DMS53 treated with DMSO at 0.1 percent for 48 hours (cell line): ENCODE measurements around the gene SLC35B1.

ENCODE experiments used
- DNase-seq: peaks from one replicate; lab custom pipeline; 2025; ENCODE audit not compliant: unreplicated experiment; lab: John Stamatoyannopoulos, UW

Gene SLC35B1

DNA sequence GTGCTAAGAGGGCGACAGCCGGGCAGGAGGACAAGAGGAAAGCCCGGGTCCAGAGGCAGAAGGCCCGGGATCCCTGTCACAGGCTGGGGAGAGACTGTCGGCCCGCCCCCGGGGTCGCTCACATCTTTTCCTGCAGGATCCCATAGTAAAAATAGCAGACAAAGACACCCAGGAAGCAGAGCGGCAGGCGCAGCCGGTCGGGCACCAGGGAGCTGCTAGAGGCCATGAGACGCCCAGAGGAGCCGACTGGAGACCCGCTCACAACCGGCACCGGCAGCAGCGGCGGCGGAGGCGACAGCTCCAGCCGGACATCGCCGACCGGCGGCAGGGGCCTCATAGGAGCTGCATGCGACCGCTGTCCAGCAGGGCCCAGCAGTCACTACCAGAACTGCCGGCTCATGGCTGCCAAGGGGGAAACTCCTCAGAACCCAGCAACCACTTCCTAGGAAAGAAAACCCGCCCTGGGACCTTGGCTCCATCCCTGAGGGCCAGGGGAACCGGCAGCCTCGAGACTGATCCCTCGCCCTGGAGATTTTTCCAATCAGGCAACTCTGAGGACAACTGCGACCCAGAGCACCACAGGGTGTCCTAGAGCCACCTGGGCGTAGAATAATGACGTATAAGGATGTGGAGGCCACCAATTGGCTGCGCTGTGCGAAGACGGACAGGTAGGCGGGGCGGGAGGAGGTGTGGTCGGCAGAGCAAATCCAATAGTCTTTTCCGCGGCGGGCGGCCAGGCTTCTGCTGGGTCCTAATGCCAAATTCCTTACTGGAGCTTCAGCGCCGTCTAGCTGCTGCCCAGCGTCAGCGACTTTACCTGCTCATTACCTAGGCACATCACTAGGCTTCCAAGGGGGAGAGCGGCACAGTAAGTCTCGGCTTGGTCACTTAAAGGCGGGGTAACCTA lies at the start of gene SLC35B1:
Gene SLC35B1, minus strand, starts transcription at position 357 of the 907 bp plus-strand sequence. Its CDS starts 131 bp downstream, at position 226.
- DNase-seq, result peak; percentile 99

DNA sequence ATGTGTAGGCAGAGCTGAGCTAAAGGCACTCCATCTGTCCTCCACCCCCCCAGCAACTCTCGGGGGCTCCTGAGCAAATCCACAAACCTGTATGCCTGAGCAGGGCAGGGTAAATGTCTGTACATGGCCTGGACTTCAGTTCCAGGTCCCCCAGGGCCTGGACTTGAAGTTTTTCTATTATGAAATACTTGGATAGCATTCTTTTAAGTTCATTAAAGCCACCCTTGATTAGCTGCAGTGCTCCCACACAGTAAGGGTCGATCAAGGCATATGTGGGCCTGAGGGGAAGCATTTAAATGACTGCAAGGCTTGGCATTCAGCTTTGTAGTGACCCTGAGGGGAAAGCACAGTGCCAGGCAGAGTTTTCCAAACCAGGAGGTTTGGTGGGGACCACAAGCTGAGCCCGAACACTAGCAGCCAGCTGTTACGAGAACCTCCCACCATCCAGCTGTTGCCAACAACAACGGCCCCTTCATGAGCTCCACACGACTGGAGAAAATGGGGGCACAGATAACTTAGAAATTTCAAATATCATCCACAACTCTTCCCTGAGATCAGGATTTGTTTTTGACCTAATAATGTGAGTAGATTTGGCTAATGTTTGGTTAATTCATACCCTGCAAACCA lies 49.5 kb upstream of the SLC35B1 start:
- no peak for DNase-seq

DNA sequence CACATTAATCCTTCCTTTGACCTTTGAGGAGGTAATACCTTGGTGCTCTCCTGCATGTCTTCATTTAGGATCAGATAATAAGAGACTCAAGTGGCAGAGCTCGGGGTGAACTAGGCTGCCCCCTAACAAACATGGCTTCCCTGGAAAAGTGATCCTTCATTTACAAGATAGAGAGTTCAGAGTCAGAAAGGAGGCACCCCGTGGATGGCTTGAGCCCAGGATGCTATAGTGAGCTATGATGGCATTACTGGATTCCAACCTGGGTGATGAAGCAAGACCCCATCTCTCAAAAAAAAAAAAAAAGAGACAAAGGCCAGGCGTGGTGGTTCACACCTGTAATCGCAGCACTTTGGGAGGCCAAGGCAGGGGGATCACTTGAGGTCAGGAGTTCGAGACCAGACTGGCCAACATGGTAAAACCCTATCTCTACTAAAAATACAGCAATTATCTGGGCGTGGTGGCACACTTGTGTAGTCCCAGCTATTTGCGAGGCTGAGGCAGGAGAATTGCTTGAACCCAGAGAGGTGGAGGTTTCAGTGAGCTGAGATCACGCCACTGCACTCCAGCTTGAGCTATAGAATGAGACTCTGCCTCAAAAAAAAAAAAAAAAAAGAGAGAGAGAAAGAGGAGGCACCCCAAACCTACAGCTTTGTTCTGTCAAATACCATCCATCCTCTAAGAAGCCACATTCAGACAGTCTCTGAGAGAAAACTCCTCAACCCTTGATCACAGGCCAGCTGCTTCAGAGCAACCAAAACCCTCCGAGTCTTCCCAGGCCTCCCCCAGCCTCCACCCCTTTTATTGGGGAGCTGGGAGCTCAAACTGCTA lies 48.8 kb upstream of the SLC35B1 start:
- no peak for DNase-seq

- no peak for DNase-seq
Measured at GRCh38 chr17:49755663-49756283, 48.0 kb upstream of the SLC35B1 start.

- DNase-seq, result no peak
Measured at GRCh38 chr17:49753959-49754391, 46.2 kb upstream of the SLC35B1 start.

- no peak for DNase-seq
Measured at GRCh38 chr17:49752508-49752907, 44.7 kb upstream of the SLC35B1 start.

- DNase-seq, result no peak
Measured at GRCh38 chr17:49749730-49750129, 42.0 kb upstream of the SLC35B1 start.

DNA sequence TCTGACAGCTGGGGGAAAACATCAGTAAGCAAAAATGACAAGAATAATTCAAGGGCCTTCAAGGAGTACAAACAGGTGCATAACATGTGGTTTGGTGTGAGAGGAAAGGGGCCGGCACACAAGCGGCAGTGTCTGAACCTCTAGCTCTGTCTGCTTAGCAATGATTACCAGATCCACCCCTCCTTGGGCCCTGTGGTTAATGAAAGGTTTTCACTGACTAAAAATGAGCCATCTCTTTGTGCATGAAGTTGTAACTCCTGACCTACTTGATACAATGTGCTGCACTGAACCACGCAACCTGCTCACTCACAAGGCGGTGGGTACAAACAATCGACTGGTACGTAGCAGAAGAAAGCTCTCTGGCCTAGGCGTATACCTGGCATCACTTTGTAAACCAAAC lies 41.0 kb upstream of the SLC35B1 start:
- no peak for DNase-seq

- no peak for DNase-seq
Measured at GRCh38 chr17:49748223-49748622, 40.5 kb upstream of the SLC35B1 start.

- DNase-seq, result no peak
Measured at GRCh38 chr17:49747632-49748031, 39.9 kb upstream of the SLC35B1 start.

DNA sequence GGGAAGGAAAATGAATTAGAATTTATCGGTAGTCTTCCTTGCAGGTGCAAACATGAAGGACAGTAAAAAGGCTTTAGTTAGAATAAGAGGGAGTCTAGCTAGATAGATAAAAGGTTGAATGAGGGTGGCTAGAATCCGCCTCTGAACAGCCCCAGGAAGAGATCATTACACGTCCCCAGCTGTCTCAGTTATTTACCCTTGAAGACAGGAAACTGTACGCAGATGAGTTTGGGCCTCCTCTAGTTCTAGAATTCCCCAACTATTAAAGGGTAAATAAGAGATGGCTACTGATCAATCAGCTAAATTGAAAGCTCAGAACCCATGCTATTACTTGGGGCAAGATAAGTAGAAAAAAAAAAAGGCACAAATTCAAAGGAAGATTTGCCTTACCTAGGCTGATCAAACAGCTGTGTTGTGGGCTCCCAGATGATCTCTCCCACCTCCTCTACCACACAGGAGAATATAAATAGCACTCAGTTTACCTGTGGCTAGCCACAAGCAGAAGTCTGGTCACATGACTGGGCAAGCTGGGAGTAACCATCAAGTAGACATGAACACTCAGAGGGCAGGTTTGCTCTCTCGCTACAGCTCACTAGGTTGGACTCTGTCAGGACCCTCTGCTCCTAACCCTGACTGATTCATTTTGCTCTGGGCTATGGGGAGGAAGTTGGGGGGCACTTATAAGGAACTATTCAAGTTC lies 39.2 kb upstream of the SLC35B1 start:
- DNase-seq, result no peak

DNA sequence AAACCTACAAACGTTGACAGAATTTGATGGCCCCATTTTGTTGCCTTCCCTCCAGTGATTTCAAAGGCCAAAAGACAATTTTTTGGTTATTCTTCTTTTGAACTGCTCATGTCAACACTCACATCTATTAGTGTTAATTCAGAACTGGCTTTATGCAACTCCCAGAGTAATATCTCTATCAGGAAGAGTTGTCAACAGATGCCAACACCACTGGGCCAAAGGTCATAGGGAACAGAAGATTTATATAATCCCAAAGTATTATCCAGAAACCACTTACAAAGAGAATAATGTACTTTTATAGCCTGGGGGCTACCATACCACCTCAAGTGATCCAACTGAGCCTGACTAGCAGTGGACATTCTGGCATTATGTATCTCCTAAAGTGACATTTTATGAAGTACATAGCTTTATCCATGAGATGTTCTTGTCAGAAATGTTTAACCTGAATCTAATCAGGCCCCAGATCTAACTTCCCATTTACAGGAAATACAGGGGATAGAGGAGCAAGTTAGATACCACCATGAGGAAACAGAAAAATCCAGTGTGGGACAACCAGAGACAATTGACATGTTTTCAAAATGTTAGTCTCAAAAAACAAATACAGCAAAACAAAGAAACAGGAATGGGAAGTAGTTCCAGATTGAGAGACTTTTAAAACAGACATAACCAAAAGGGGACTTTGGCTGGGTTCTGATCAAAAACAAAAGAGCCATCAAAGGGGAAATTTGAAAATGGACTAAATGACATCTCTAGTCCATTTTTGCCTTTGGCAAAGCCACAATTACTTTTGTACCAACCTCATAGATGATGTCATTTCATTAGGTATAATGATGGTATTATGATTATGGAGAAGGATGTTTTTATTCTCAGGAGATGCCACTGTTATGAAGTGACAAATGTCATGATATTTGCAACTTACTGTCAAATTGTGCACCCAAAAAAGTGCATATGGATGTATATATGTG lies 37.7 kb upstream of the SLC35B1 start:
- no peak for DNase-seq

DNA sequence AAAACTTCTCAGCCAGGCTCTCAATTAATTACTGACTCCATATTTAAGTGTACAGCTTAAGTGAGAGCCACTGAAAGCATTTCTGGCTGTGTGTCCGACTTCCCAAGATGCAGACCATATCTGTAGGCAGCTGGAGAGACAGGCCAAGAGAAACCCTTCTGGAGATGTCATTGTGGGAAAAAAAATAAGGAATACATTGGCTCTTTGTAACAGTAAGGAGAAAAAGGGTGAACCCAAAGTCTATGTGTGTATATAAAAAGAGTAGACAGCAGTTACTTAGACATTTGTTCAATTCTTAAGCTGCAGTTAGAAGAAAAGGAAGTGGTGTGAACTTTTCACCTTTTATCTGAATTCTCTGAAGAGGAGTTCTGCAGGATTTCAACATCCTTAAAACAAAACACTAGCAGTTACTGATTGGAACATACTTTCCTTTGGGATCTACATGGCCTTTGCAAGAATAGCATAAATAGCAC lies 34.4 kb upstream of the SLC35B1 start:
- no peak for DNase-seq

- DNase-seq, result no peak
Measured at GRCh38 chr17:49741692-49742076, 33.9 kb upstream of the SLC35B1 start.

GRCh38 chr17:49741009-49741691 lies 33.4 kb upstream of the SLC35B1 start:
- DNase-seq, result no peak

DNA sequence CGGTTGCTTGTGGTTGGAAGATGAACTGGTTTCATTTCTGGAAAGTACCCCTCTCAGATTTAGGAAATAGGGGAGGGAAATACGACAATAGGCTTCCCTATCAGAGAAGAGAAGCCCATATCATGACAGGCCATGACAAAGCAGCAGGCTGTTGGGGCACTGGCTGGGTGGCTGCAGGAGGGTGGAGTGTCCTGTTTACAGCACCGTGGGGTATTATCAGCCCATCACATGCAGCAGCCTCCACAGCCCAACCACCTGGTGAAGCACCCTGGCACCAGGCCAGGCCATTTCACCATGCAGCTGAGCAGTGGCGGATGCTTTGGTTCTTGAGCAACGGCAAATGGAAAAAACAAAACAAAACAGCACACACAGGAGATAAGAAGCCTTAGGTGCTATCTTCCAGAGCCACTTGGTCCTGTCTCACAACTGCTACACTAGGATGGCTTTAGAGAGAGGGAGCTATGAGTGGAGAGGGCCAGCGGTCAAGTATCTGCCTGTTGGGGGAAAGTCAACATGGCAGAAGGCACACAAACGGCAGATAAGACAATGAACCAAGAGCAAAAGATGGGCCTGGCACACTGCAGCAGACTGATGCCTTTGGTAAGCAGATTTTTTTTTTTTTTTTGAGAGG lies 32.0 kb upstream of the SLC35B1 start:
- peak; percentile 65 for DNase-seq

DNA sequence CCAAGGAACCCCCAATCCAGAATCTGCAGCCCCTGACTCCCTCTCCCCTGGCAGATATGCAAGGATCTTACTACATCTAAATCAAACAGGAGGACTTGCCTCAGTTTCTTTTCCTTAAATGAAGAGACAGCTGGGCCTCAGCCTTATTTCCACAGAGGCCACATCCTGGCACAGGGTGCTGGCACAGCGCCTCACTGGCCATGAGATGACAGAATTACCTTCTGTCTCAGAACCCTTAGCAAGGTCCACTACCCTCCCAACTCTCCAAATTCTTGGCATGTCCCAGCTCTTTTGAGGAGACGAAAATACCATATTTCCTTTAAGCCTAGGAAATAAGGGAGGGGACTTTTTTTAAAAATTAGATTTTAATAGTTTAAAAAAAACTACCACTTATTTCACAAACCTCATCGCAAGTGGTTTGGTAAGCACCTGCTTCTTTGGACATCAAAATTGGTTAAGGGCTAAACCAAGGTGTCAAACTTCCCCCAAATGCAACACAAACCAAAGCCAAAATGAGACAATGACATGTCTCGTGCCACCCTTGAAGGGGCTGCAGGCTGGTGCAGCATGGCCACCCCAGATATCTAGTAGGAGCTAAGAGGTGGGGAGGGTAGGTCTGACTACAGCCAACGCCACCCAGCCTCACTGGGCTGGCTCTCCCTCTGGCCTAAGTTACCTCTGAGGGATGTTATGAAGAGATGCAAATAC lies 30.8 kb upstream of the SLC35B1 start:
- DNase-seq, result no peak
